SH-SY5Y (cell line): ENCODE data around the gene POLR3E.

Source experiments
- GATA2 ChIP-seq: IDR thresholded peaks from 2 replicates; pipeline ENCODE4 v1.6.1; 2011; ENCODE audit warnings: mild to moderate bottlenecking, low read depth, low read length
- GATA3 ChIP-seq: IDR thresholded peaks from 2 replicates; pipeline ENCODE4 v1.6.1; 2011; ENCODE audit warnings: low read depth, mild to moderate bottlenecking, low read length, moderate library complexity

GRCh38 chr16:22356930-22357634 is 59.9 kb downstream of the POLR3E start:
- no peak for TF ChIP-seq GATA3
- no peak for TF ChIP-seq GATA2
